DMS79 treated with DMSO at 0.1 percent for 48 hours (cell line): ENCODE data around the gene TMEM220.
"Not testable (repeated sequence)": the region's sequence is repeated elsewhere in the genome, so short reads cannot be mapped to it uniquely, and the experiment has no call there.

ENCODE experiments used
- DNase-seq: peaks from one replicate; lab custom pipeline; 2025; lab: John Stamatoyannopoulos, UW

The TMEM220 gene

GRCh38 chr17:10754861-10755591, 25.2 kb upstream of the TMEM220 start:
- DNase-seq = no peak

DNA sequence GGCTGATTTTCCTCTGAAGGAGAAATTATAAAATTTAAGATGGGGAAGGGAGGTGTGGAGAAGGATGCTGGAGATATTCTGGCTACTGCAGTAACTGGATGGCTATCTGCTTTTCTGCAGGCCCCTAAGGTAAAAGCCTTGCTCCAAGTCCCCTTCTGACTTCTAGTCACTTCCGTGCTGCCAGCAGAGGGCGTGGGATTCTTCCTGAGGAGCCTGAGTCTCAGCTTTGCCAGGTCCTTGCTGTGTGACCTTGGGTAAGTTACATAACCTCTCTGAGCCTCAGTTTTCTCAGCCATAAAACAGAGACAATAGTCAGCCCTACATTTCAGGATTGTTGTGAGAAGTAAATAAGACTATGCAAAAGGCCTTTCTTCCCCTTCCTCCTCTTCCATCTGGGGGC, 24.3 kb upstream of the TMEM220 start:
- DNase-seq = no peak

DNA sequence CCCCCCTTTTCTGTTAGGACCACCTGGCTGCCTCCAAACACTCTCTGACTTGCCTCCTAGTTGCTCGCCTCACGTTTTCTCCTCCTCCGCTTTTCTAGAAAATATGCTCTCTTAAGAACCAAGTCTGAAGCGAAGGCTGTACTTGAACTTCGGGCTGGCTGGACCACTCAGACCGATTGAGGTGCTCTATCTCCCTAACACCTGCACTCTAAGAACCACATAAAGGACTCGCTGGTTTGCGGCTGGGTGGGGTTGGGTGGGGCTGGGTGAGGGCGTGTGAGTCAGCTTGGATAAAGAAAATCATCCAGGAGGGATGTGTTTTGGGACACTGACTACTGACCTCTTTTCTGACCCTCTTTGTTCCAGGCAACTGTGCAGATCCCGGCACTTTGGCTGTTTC, 22.9 kb upstream of the TMEM220 start:
- no peak for DNase-seq

GRCh38 chr17:10751563-10751962, 21.7 kb upstream of the TMEM220 start:
- DNase-seq = no peak

DNA sequence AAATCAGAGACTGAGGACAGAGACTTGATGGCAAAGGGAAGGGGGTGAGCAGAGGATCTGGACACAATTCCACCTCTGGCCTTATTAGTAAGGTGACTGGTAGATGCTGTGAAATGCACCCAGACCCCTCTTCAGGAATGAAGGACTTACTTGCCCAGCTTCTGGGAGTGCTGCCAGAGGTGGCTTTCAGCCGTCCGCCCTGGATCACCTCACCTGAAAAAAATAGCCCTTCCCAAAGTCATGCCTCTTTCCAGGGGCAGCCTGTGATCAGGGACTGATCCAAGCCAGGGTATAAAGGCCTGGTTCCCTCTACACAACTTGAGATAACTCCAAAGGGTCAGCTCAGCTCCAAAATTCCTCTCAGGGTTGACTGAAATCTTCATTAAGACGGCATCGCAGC, 20.4 kb upstream of the TMEM220 start:
- DNase-seq = no peak

DNA sequence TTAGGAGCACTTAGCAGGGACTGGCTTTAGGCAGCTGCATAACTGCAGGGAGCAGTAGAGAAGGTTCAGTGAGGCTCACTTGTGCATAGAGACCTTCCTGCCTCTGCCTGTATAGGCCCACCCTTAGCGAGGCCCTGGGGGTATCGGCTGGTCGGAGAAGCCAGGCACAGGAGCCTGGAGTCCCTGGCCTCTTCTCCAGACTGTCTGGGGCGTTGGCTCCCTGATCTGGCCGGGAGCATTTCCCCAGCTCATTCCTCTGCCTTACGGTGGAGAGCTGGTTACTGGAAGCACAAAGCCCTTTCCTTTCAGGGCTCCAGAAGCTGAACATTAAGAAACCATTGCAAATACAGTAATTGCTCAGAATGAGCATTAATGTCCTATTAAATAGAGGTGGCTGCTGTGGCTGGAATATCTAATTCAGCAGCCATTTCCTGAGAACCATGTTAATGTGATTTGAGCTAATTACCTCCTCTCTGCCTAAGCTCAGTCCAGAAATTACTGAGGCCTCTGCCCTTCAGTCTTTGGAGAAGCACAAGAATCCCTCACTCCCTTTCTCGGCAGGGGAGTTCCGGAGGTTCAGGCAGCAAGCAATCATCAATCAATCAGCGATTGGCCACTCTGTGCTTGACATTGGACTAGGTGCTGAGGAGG, 18.8 kb upstream of the TMEM220 start:
- DNase-seq = no peak

- DNase-seq = no peak
Measured at GRCh38 chr17:10745231-10745630, 15.4 kb upstream of the TMEM220 start.

GRCh38 chr17:10744501-10745000, 14.7 kb upstream of the TMEM220 start:
- DNase-seq = no peak

DNA sequence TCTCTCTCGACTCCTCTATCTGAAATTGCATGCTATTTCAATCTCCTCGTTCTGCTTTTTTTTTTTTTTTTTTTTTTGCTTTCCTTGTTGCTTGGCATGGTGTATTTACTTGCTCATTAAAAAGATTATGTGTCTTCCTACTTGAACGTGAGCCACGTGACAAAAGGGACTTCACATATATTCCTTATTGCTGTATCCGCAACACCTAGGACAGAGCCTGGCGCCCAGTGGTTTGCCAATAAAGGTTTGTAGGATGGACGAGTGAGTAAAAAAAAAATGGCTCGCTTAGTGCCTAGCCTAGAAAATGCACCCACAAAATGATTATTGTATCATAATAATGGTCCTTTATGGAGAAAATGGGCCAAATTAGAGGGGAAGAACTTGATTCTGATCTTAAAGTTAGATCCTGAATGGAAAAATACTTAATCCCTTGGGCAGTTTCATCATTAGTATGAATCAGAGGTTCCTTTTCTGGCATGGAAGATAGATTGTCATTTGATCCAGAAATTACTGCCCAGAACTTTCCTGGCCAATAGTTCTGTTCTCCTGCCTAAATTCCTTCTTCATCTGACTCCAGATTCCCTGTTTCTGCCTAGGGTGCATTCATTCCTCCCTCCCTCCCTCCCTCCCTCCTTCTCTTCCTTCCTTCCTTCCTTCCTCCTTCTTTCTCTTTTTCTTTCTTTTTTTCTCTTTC, 13.6 kb upstream of the TMEM220 start:
- no peak for DNase-seq

- DNase-seq = no peak
Measured at GRCh38 chr17:10742431-10742830, 12.6 kb upstream of the TMEM220 start.

GRCh38 chr17:10741416-10742135, 11.8 kb upstream of the TMEM220 start:
- no peak for DNase-seq

- no peak for DNase-seq
Measured at GRCh38 chr17:10739386-10739785, 9.6 kb upstream of the TMEM220 start.

- DNase-seq = no peak
Measured at GRCh38 chr17:10738521-10739258, 8.9 kb upstream of the TMEM220 start.

GRCh38 chr17:10737736-10738135, 7.9 kb upstream of the TMEM220 start:
- DNase-seq = no peak

DNA sequence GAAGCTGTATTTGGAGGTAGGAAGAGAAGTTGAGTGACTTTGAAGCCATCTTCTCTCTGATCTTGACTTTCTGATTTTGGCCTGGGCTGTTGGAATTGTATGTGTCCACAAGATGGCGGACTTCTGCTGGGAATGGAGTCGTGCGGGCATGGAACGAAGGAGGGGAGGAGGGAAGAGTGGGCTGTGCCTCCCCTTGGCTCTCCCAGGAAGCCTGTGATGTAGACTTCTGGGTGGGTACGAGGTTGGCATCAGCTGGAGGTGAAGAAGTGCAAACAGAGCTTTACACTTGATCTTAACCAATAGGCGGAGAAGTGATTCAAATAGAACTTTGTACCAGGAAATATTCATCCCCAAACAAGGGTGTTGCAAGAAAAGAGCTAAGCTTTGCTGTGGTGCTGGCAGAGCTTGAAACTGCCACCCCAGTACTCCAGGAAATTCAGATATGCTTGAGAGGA, 7.4 kb upstream of the TMEM220 start:
- peak; percentile 3 for DNase-seq

GRCh38 chr17:10735821-10736220, 6.0 kb upstream of the TMEM220 start:
- DNase-seq = no peak

DNA sequence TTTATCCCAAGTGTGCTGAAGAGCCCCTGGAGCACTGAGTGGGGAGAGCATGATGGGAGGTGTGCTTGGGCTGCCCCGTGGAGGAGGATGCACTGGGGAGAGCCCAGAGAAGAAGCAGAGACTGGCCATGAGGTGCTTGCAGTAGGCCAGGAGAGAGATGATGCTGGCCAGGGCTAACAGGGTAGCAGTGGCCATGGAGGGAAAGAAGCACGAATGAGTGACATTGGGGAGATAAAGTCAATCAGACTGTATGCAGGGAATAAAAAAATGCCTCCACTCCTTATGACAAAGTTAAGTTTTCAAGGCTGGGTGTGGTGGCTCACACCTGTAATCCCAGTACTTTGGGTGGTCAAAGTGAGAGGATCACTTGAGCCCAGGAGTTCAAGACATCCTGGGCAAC, 5.4 kb upstream of the TMEM220 start:
- no peak for DNase-seq

GRCh38 chr17:10733666-10734065, 3.8 kb upstream of the TMEM220 start:
- DNase-seq = no peak

GRCh38 chr17:10732121-10732520, 2.3 kb upstream of the TMEM220 start:
- DNase-seq = not testable (repeated sequence)

GRCh38 chr17:10731408-10731879, 1.6 kb upstream of the TMEM220 start:
- DNase-seq = no peak

DNA sequence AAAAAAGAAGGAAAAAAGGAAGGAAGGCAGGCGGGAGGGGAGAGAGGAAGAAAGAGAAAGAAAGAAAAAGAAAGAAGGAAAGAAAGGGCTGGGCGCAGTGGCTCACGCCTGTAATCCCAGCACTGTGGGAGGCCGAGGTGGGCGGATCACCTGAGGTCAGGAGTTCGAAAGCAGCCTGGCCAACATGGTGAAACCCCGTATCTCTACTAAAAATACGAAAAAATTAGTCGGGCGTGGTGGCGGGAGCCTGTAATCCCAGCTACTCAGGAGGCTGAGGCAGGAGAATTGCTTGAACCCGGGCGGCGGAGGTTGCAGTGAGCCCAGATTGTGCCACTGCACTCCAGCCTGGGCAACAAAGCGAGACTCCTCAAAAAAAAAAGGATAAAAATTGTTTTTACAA, 424 bp upstream of the TMEM220 start:
- DNase-seq = not testable (repeated sequence)
